HEK293 (cell line): ENCODE results near the gene CLK2.
A peak's percentile ranks its signal among the peaks of the same experiment; 100 is the strongest.
"Not testable (repeated sequence)": the region's sequence is repeated elsewhere in the genome, so short reads cannot be mapped to it uniquely, and the experiment has no call there.

Source experiments
- CTCF ChIA-PET: fragments of 350-600 bp; formaldehyde crosslinking; extraction: SDS; loops from one replicate; lab custom pipeline; 2021; ENCODE audit warnings: antibody characterized with exemption; lab: Yijun Ruan, JAX
- POLR2A ChIA-PET: fragments of 300-600 bp; formaldehyde crosslinking; extraction: SDS; loops from one replicate; lab custom pipeline; 2020; ENCODE audit warnings: antibody characterized with exemption, inconsistent platforms; lab: Yijun Ruan, JAX
- H3K27ac ChIP-seq: fragments of 200-500 bp; sonication (Bioruptor generic); 2 replicates; pipeline ENCODE4 v1.5.1; 2014; ENCODE audit warnings: low read depth, low read length, control low read depth, inconsistent platforms; ENCODE audit errors: extremely low read depth
- H3K36me3 ChIP-seq, 2 experiments: fragments of 200-500 bp in 1 of 2; sonication (Bioruptor generic) in 1 of 2; 1 replicate in 1 of 2; 2 replicates in 1 of 2; pipeline ENCODE4 v1.5.1; 2014 to 2017; ENCODE audit warnings: inconsistent platforms in 2 of 2, low read length in 2 of 2; ENCODE audit not compliant: control insufficient read depth in 2 of 2, insufficient read depth in 1 of 2
- H3K4me1 ChIP-seq: fragments of 200-500 bp; sonication (Bioruptor generic); 2 replicates; pipeline ENCODE4 v1.5.1; 2014; ENCODE audit warnings: mild to moderate bottlenecking, low read length, inconsistent platforms; ENCODE audit not compliant: control insufficient read depth, insufficient read depth
- H3K4me3 ChIP-seq: 2 replicates; pipeline ENCODE4 v1.5.1; 2011; ENCODE audit warnings: low read depth, mild to moderate bottlenecking, control low read depth, low read length, moderate library complexity
- H3K9me3 ChIP-seq: fragments of 200-500 bp; sonication (Bioruptor generic); 2 replicates; pipeline ENCODE4 v1.5.1; 2014; ENCODE audit warnings: low read depth, low read length, inconsistent platforms; ENCODE audit not compliant: control insufficient read depth, insufficient read depth
- GFI1B ChIP-seq: fragments of 450-650 bp; formaldehyde crosslinking; IDR thresholded peaks from 2 replicates; pipeline ENCODE4 v1.5.1; 2016; ENCODE audit warnings: missing biosample characterization, missing genetic modification characterization
- GLIS1 ChIP-seq: fragments of 450-650 bp; formaldehyde crosslinking; IDR thresholded peaks from 2 replicates; pipeline ENCODE4 v1.5.1; 2016; ENCODE audit warnings: missing biosample characterization, missing genetic modification characterization
- MYNN ChIP-seq: fragments of 450-650 bp; formaldehyde crosslinking; IDR thresholded peaks from 2 replicates; pipeline ENCODE4 v1.5.1; 2016; ENCODE audit warnings: missing biosample characterization, missing genetic modification characterization, borderline replicate concordance
- ZNF138 ChIP-seq: fragments of 450-650 bp; formaldehyde crosslinking; IDR thresholded peaks from 2 replicates; pipeline ENCODE4 v1.5.1; 2016; ENCODE audit warnings: missing biosample characterization, missing genetic modification characterization, borderline replicate concordance
- ZNF335 ChIP-seq: fragments of 450-650 bp; formaldehyde crosslinking; conservative IDR thresholded peaks from 2 replicates; pipeline ENCODE4 v1.5.1; 2016; ENCODE audit warnings: missing biosample characterization, missing genetic modification characterization
- ZNF423 ChIP-seq: fragments of 450-650 bp; formaldehyde crosslinking; IDR thresholded peaks from 2 replicates; pipeline ENCODE4 v1.5.1; 2016; ENCODE audit warnings: missing biosample characterization, missing genetic modification characterization
- ZNF513 ChIP-seq: fragments of 450-650 bp; IDR thresholded peaks from 2 replicates; pipeline ENCODE4 v1.5.1; 2018; ENCODE audit warnings: missing biosample characterization, missing genetic modification characterization
- ZNF548 ChIP-seq: fragments of 450-650 bp; formaldehyde crosslinking; IDR thresholded peaks from 2 replicates; pipeline ENCODE4 v1.5.1; 2016; ENCODE audit warnings: missing biosample characterization, missing genetic modification characterization
- ZNF830 ChIP-seq: fragments of 450-650 bp; IDR thresholded peaks from 2 replicates; pipeline ENCODE4 v1.5.0; 2018; ENCODE audit warnings: missing biosample characterization, missing genetic modification characterization, low read depth, mild to moderate bottlenecking, moderate library complexity
- TF ChIP-seq, protein P1 (sequence below): fragments of 450-650 bp; formaldehyde crosslinking; IDR thresholded peaks from 2 replicates; pipeline ENCODE4 v1.5.1; 2016; ENCODE audit warnings: missing biosample characterization, missing genetic modification characterization

The CLK2 gene

GRCh38 chr1:155236451-155236850 lies 36.9 kb downstream of the CLK2 start:
- no peak overlapping the region for H3K27ac ChIP-seq
- TF ChIP-seq ZNF423 (tag by site-specific recombination) (no peak), ZNF830 (no peak)
- TF ChIP-seq, protein P1, sequence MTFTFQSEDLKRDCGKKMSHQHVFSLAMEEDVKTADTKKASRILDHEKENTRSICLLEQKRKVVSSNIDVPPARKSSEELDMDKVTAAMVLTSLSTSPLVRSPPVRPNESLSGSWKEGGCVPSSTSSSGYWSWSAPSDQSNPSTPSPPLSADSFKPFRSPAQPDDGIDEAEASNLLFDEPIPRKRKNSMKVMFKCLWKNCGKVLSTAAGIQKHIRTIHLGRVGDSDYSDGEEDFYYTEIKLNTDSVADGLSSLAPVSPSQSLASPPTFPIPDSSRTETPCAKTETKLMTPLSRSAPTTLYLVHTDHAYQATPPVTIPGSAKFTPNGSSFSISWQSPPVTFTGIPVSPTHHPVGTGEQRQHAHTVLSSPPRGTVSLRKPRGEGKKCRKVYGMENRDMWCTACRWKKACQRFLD (tag by site-specific recombination) = no peak
- TF ChIP-seq, all 188 proteins: peak for 0
- no peak overlapping the region for H3K4me3 ChIP-seq
- H3K9me3 ChIP-seq = no peaks in the 10 kb centered on the region
- ChIA-PET POLR2A (no interaction called here), CTCF (interaction anchor here (0.6 to 1.0 kb wide), 3 partner anchors 10 to 71 kb away, joined by 3 to 5 read pairs (median 3); partner anchors contain the start of gene HCN3)
- peaks cover 0 to 40% of the 10 kb centered on the region in 2 experiments; a peak in 2 of 3 replicates for H3K36me3 ChIP-seq
- no peaks in the 10 kb centered on the region for H3K4me1 ChIP-seq

- H3K36me3 ChIP-seq = peaks cover 0 to 40% of the 10 kb centered on the region in 2 experiments; a peak in 2 of 3 replicates
- POLR2A ChIA-PET, H3K9me3 ChIP-seq, CTCF ChIA-PET, H3K4me1 ChIP-seq, H3K27ac ChIP-seq, H3K4me3 ChIP-seq: not testable (repeated sequence)
Measured at GRCh38 chr1:155235375-155235774, 37.9 kb downstream of the CLK2 start.

DNA sequence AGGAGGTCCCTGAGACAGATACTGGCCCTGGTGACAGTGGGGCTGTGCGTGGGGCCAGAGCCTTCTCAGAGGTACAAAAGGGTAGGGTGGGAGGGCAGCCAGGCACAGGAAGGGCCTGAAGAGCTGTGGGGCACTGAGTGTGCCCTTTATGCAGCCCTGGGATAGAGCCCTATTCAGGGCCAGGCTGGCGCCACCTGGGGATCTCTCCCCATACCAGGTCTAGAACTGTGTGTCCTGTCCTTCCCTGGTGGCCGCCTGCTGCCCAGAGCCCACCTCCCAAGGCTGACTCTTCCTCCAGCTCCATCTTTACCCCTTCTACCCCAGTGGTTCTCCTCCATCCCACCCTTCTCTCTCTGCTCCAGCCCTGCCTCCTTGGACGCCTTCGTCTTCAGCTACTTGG lies 39.8 kb downstream of the CLK2 start:
- H3K4me1 ChIP-seq, H3K4me3 ChIP-seq, H3K27ac ChIP-seq, H3K9me3 ChIP-seq, CTCF ChIA-PET, POLR2A ChIA-PET: not testable (repeated sequence)
- peaks cover 0 to 28% of the 10 kb centered on the region in 2 experiments; a peak in 2 of 3 replicates for H3K36me3 ChIP-seq

DNA sequence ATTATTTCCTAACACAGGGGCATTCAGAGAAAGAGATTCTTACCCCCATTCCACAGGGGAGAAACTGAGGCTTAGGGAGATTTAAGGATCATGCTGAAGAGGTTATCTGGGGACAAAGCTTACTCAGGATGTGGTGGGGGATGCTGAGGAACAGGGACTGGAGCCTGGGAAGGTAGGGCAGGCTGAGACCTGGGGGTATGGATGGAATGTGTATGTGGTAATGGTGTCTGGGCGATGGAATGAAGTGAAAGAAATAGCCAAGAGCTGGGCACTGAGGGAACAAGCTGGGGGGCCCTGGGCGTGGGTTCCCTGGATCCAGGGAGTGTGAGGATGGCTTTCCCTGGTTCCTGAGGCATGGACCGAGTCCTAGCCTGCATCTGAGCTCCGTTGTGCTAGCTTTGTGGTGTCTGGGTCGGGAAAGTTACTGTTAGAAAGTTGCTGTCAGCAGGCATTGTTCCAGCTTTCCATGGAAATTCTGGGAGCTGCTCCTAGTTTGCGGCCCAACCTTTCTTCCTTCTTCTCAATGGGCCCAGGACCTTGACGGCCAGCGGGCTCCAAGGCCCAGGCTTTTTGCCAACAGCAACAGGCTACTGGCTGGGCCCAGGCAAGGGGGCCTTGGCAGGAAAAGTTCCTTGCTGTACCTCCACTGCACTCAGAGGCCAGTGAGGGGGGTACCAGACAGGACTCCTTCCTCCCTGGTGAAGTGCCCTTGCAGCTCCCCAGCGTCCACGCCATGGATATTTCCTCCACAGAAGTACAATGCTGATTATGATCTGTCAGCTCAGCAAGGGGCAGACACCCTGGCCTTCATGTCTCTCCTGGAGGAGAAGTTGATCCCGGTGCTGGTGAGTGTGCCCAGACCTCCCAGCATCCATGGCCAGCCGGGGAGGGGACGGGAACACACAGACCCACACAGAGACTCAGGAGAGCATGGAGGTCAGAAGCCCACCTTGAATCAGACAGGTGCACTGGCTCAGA lies 41.0 kb downstream of the CLK2 start:
- H3K4me1 ChIP-seq, H3K9me3 ChIP-seq, H3K27ac ChIP-seq, H3K4me3 ChIP-seq, POLR2A ChIA-PET: not testable (repeated sequence)
- peaks cover 0 to 20% of the 10 kb centered on the region in 2 experiments; a peak in 2 of 3 replicates for H3K36me3 ChIP-seq
- TF ChIP-seq GLIS1 = peak; percentile 69
- CTCF ChIA-PET = interaction anchor here (0.6 kb wide), 2 partner anchors 28 to 56 kb away, joined by 4 read pairs; no protein-coding TSS in a partner anchor

GRCh38 chr1:155231302-155231701 lies 42.0 kb downstream of the CLK2 start:
- POLR2A ChIA-PET, H3K4me1 ChIP-seq, CTCF ChIA-PET: not testable (repeated sequence)

GRCh38 chr1:155228096-155228427 lies 45.2 kb downstream of the CLK2 start:
- Histone ChIP-seq H3K4me1 (peaks cover 3% of the 10 kb centered on the region), H3K36me3 (no peaks in the 10 kb centered on the region), H3K27ac (peak overlapping the region; percentile 76), H3K9me3 (no peaks in the 10 kb centered on the region), H3K4me3 (no peak overlapping the region)
- POLR2A ChIA-PET = interaction anchor here (1.0 to 2.0 kb wide), 4 partner anchors 13 to 34 kb away, joined by 4 to 8 read pairs (median 4); partner anchors contain the start of genes SCAMP3 and THBS3
- CTCF ChIA-PET = interaction anchor here (0.6 to 2.1 kb wide), 5 partner anchors 20 to 85 kb away, joined by 3 to 25 read pairs (median 5); partner anchors contain the start of genes MTX1 and THBS3
- TF ChIP-seq GFI1B (tag by site-specific recombination) = no peak
- peak; percentile 84 for TF ChIP-seq ZNF335 (tag by site-specific recombination)
- 0 out of 2 replicates have a peak, but pooled peaks have one; percentile 1 for TF ChIP-seq ZNF513 (tag by site-specific recombination)
- TF ChIP-seq ZNF138 (tag by site-specific recombination) = no peak
- no peak for TF ChIP-seq ZNF548 (tag by site-specific recombination)
- TF ChIP-seq MYNN (tag by site-specific recombination) = no peak

More at GRCh38 chr1:155231302-155231701, 42.0 kb downstream of the CLK2 start:
- H3K36me3 ChIP-seq, H3K27ac ChIP-seq, H3K4me3 ChIP-seq, H3K9me3 ChIP-seq: not testable (repeated sequence)
